Kidney (tissue), 14 donors: Measurements from ENCODE around the gene GPRIN3. TPM values are rescaled to one million over a fixed set of nuclear protein-coding genes. Genes with fewer than 3 reads are reported as not detected.
A peak's percentile ranks its signal among the peaks of the same experiment; 100 is the strongest.

Source experiments
- DNase-seq, 5 donors: peaks; one replicate each; pipeline ENCODE4 v3.0.0-alpha.2; 2013 to 2020
- FAIRE-seq: peaks from 2 replicates; lab custom pipeline; 2012; peaks lifted over from hg19 to GRCh38; lab: Jason Lieb, UNC
- H3K27ac ChIP-seq, 2 donors: one replicate each; pipeline ENCODE4 v1.7.0; 2013; ENCODE audit warnings: low read depth in 2 of 2, low read length in 2 of 2, inconsistent platforms in 1 of 2
- H3K27me3 ChIP-seq: one replicate; pipeline ENCODE4 v1.7.1; 2013; ENCODE audit warnings: low read length, inconsistent platforms; ENCODE audit not compliant: control insufficient read depth, insufficient read depth
- H3K36me3 ChIP-seq, 3 donors: one replicate each; pipeline versions ENCODE4 v1.7.0 to v1.7.1; 2013; ENCODE audit warnings: low read length in 3 of 3, control low read depth in 1 of 3, inconsistent platforms in 1 of 3; ENCODE audit not compliant: insufficient read depth in 3 of 3, control insufficient read depth in 2 of 3
- H3K4me1 ChIP-seq, 3 donors: one replicate each; pipeline versions ENCODE4 v1.7.0 to v1.7.1; 2013; ENCODE audit warnings: low read length in 3 of 3, inconsistent platforms in 1 of 3, low read depth in 1 of 3; ENCODE audit not compliant: control insufficient read depth in 2 of 3, insufficient read depth in 2 of 3
- H3K4me3 ChIP-seq, 3 donors: one replicate each; pipeline versions ENCODE4 v1.7.0 to v1.8.1; 2013; ENCODE audit warnings: low read length in 3 of 3, control low read depth in 1 of 3, inconsistent platforms in 1 of 3
- H3K9ac ChIP-seq, 3 donors: one replicate each; pipeline versions ENCODE4 v1.7.0 to v1.7.1; 2013; ENCODE audit warnings: low read length in 3 of 3, control low read depth in 1 of 3, inconsistent platforms in 1 of 3
- H3K9me3 ChIP-seq, 3 donors: one replicate each; pipeline versions ENCODE4 v1.7.0 to v1.7.1; 2013; ENCODE audit warnings: low read length in 3 of 3, control low read depth in 1 of 3, inconsistent platforms in 1 of 3; ENCODE audit not compliant: control insufficient read depth in 2 of 3, insufficient read depth in 1 of 3
- intact Hi-C: fragments of 100-400 bp; cut with DNase I; formaldehyde crosslinking; loops from one replicate; pipeline ENCODE4 v1.11.1; 2022
- polyA plus RNA-seq: library from polyadenylated mRNA; stranded (reverse); fragments of 350-450 nt; fragmentation: Illumina TruSeq; extraction: RNeasy Lipid Tissue Mini Kit (QIAGEN cat#74804); gene quantifications from one replicate; pipeline ENCODE4 v1.2.3, GENCODE V29; 2014; ENCODE audit warnings: low read depth, low replicate concordance; ENCODE audit not compliant: insufficient read depth
- total RNA-seq: library from RNA; stranded (reverse); fragmentation: NEBNext Ultra II Directional; extraction: Animal tissue kit (Norgen Biotek cat#: 25700); gene quantifications from one replicate; pipeline ENCODE4 v1.2.1, GENCODE V29; 2021
- TF ChIP-seq, protein P1 (sequence below): IDR thresholded peaks from 3 replicates; pipeline ENCODE4 v1.5.1; 2012; ENCODE audit warnings: mild to moderate bottlenecking, moderate library complexity, borderline replicate concordance; ENCODE audit not compliant: insufficient read depth; ENCODE audit errors: extremely low read depth
- donor health status: control.
- donor health status: control.
- donor health status: control.
- donor health status: control.
- donor health status: control.
- donor health status: DM: yes; HTN: yes; CAD: no.
- donor health status: Normal renal cell carcinoma (clear cell type).

Gene GPRIN3
- total and polyA plus RNA-seq, 2 donors from 2014 or later = 2.2 to 15.2 TPM

DNA sequence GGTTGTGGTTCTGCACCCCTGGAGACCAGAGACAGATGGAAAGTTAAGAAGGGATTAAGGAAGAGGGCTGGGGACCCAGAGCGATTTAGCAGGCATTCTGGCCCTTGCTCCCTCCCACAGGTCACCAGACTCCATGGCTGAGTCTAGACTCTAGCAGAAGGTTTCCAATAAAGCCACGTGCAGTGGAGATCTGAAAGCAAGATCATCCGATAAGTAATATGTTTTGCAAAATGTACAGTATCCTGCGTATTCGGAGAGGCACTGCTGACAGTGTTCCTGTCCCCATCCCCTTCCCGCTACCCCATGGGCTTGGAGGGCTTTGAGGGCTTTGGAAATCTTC, 531 bp upstream of the GPRIN3 start:
- Histone ChIP-seq H3K36me3 (no peaks in the 10 kb centered on the region), H3K9me3 (no peaks in the 10 kb centered on the region), H3K4me1 (peaks cover 0 to 7% (median 0%) of the 10 kb centered on the region in 3 donors), H3K4me3 (peak overlapping the region; percentile 52 to 75 (median 57)), H3K27me3 (no peaks in the 10 kb centered on the region), H3K27ac (peak overlapping the region; percentile 73 to 77), H3K9ac (peak overlapping the region in 1 of 3 donors; percentile 29)
- FAIRE-seq (no peak), DNase-seq (no peak)
- TF ChIP-seq, protein P1, sequence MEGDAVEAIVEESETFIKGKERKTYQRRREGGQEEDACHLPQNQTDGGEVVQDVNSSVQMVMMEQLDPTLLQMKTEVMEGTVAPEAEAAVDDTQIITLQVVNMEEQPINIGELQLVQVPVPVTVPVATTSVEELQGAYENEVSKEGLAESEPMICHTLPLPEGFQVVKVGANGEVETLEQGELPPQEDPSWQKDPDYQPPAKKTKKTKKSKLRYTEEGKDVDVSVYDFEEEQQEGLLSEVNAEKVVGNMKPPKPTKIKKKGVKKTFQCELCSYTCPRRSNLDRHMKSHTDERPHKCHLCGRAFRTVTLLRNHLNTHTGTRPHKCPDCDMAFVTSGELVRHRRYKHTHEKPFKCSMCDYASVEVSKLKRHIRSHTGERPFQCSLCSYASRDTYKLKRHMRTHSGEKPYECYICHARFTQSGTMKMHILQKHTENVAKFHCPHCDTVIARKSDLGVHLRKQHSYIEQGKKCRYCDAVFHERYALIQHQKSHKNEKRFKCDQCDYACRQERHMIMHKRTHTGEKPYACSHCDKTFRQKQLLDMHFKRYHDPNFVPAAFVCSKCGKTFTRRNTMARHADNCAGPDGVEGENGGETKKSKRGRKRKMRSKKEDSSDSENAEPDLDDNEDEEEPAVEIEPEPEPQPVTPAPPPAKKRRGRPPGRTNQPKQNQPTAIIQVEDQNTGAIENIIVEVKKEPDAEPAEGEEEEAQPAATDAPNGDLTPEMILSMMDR = no peak
- intact Hi-C loops = no loop called here

DNA sequence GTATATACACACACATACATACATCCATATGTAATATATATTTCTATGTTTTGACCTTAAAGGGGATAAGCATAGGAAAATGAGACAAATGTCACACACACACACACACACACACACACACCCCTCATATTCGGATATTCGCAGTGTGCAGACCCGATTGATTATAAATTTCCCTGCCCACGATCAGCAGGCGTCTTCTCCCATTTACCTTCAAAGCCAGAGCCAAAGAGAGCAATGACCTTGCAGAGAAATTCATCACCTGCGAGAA, 488 bp downstream of the GPRIN3 start:
- no peak for FAIRE-seq

GRCh38 chr4:89306486-89307177, 968 bp downstream of the GPRIN3 start:
- TF ChIP-seq, protein P1 = no peak
- intact Hi-C loops = no loop called here
- peak overlapping the region; percentile 73 to 77 for H3K27ac ChIP-seq
- H3K36me3 ChIP-seq = no peaks in the 10 kb centered on the region
- DNase-seq (no peak), FAIRE-seq (no peak)
- no peaks in the 10 kb centered on the region for H3K27me3 ChIP-seq
- no peaks in the 10 kb centered on the region for H3K9me3 ChIP-seq
- peaks cover 0 to 7% (median 5%) of the 10 kb centered on the region in 3 donors for H3K4me1 ChIP-seq
- H3K4me3 ChIP-seq = peak overlapping the region; percentile 75 to 80 (median 76)
- H3K9ac ChIP-seq = peak overlapping the region; percentile 9 to 77 (median 70)

More for the DNA sequence above, 488 bp downstream of the GPRIN3 start:
- peak overlapping the region; percentile 70 to 86 (median 77) for H3K9ac ChIP-seq
- H3K4me3 ChIP-seq = peak overlapping the region; percentile 75 to 80 (median 76)
- DNase-seq = no peak
- TF ChIP-seq, protein P1 = no peak
- peak overlapping the region; percentile 73 to 77 for H3K27ac ChIP-seq
- H3K27me3 ChIP-seq = no peaks in the 10 kb centered on the region
- no peaks in the 10 kb centered on the region for H3K9me3 ChIP-seq
- intact Hi-C loops = no loop called here
- no peaks in the 10 kb centered on the region for H3K36me3 ChIP-seq
- peaks cover 0 to 7% (median under 1%) of the 10 kb centered on the region in 3 donors for H3K4me1 ChIP-seq
